ENCODE results near the gene NINJ1. TPM values are rescaled to one million over a fixed set of nuclear protein-coding genes. Genes with fewer than 3 reads are reported as not detected.
"Not testable (repeated sequence)": the region's sequence is repeated elsewhere in the genome, so short reads cannot be mapped to it uniquely, and the experiment has no call there.

NINJ1 gene
- total RNA-seq, 4 donors from 2014 or later: 12.6 to 61.3 (median 31.4) TPM

- peak overlapping the region in 3 of 4 donors; percentile 12 to 81 (median 69) for H3K27ac ChIP-seq
- DNase-seq: no peak
- intact Hi-C loops (cut with DNase I): loop anchor here (10.0 kb wide), 1 partner anchor 114 kb away; no protein-coding TSS in a partner anchor
These were observed 15.0 kb downstream of the NINJ1 start for GRCh38 chr9:93118863-93119702.

GRCh38 chr9:93117924-93118862, 15.9 kb downstream of the NINJ1 start:
- Histone ChIP-seq H3K27me3 (no peaks in the 10 kb centered on the region), H3K4me1 (peaks cover 12 to 41% (median 20%) of the 10 kb centered on the region in 3 donors), H3K9me3 (no peaks in the 10 kb centered on the region), H3K27ac (no peak overlapping the region), H3K36me3 (peaks cover 0 to 26% (median under 1%) of the 10 kb centered on the region in 3 donors), H3K4me3 (no peak overlapping the region)
- no peak for DNase-seq
- whole genome bisulfite sequencing, 2 donors: 86 to 92% methylated on average over 11 to 12 of the region's 12 CpGs
- intact Hi-C loops (cut with DNase I): loop anchor here (10.0 kb wide), 1 partner anchor 113 kb away; no protein-coding TSS in a partner anchor
- TF ChIP-seq CTCF (IDR thresholded peaks at IDR 0.05): no peak
- TF ChIP-seq POLR2A (IDR thresholded peaks at IDR 0.05): no peak

More at GRCh38 chr9:93118863-93119702, 15.0 kb downstream of the NINJ1 start:
- Histone ChIP-seq H3K4me1 (peaks cover 12 to 41% (median 20%) of the 10 kb centered on the region in 3 donors), H3K27me3 (no peaks in the 10 kb centered on the region), H3K36me3 (peaks cover 0 to 26% (median 6%) of the 10 kb centered on the region in 3 donors), H3K4me3 (no peak overlapping the region), H3K9me3 (no peaks in the 10 kb centered on the region)
- TF ChIP-seq POLR2A (IDR thresholded peaks at IDR 0.05) (no peak), CTCF (IDR thresholded peaks at IDR 0.05) (no peak)
- 82 to 86% methylated on average over 7 to 10 of the region's 12 CpGs for WGBS, 2 donors

- not testable (repeated sequence) for DNase-seq, H3K9me3 ChIP-seq, H3K27ac ChIP-seq, H3K27me3 ChIP-seq, H3K4me3 ChIP-seq
- intact Hi-C loops (cut with DNase I): loop anchor here (10.0 kb wide), 1 partner anchor 113 kb away; no protein-coding TSS in a partner anchor
- peaks cover 0 to 32% (median 8%) of the 10 kb centered on the region in 3 donors for H3K36me3 ChIP-seq
- H3K4me1 ChIP-seq: peaks cover 12 to 41% (median 20%) of the 10 kb centered on the region in 3 donors
- 66 to 74% methylated on average over 8 of the region's 9 CpGs for WGBS, 2 donors
These were observed 16.5 kb downstream of the NINJ1 start for GRCh38 chr9:93117521-93117920.

- TF ChIP-seq CTCF (IDR thresholded peaks at IDR 0.05) (no peak), POLR2A (IDR thresholded peaks at IDR 0.05) (no peak)
- H3K36me3 ChIP-seq: peaks cover 0 to 37% (median 17%) of the 10 kb centered on the region in 3 donors
- peak overlapping the region in 3 of 4 donors; percentile 38 to 72 (median 55) for H3K27ac ChIP-seq
- no peaks in the 10 kb centered on the region for H3K27me3 ChIP-seq
- no peak for DNase-seq
- WGBS, 2 donors: 36 to 66% methylated on average over 6 to 9 of the region's 17 CpGs
- H3K4me3 ChIP-seq: no peak overlapping the region
- no peaks in the 10 kb centered on the region for H3K9me3 ChIP-seq
- peaks cover 12 to 40% (median 20%) of the 10 kb centered on the region in 3 donors for H3K4me1 ChIP-seq
- intact Hi-C loops (cut with DNase I): loop anchor here (10.0 kb wide), 1 partner anchor 112 kb away; no protein-coding TSS in a partner anchor
These were observed 17.7 kb downstream of the NINJ1 start for GRCh38 chr9:93116072-93116961.
